Superior temporal gyrus (tissue), 1 donor: Measurements from ENCODE around the gene ADRB1.

ENCODE experiments used
- DNase-seq: peaks from one replicate; pipeline ENCODE4 v3.0.0-alpha.2; 2016; ENCODE audit errors: extremely low spot score

The ADRB1 gene

DNA sequence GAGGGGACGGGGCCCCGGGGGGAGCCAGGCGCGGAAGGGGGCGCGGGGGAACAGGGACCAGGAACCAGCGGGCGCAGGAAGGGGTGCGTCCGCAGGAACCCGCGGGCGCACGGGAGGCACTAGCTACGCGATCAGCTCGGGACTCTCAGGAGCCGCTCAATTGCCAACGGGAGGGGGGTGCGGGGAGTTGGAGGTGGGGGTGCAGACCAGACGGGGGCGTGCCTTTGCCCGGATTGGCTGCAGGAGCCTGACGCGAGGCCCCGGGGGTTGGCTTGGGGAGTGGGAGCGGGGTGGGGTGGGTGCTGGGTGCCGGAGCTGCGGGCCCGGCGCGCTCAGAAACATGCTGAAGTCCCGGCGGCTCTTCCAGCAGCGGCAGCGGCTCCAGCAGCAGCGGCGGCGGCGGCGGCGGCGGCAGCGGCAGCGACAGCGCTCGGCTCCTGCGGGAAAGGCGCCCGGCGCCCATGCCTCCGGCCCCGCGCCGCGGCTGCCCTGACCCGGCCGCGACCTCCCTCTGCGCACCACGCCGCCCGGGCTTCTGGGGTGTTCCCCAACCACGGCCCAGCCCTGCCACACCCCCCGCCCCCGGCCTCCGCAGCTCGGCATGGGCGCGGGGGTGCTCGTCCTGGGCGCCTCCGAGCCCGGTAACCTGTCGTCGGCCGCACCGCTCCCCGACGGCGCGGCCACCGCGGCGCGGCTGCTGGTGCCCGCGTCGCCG lies at the start of gene ADRB1:
Gene ADRB1, plus strand, starts transcription at position 335 of the 715 bp plus-strand sequence. Its CDS starts 267 bp downstream, at position 602.
- DNase-seq = peak; percentile 65

DNA sequence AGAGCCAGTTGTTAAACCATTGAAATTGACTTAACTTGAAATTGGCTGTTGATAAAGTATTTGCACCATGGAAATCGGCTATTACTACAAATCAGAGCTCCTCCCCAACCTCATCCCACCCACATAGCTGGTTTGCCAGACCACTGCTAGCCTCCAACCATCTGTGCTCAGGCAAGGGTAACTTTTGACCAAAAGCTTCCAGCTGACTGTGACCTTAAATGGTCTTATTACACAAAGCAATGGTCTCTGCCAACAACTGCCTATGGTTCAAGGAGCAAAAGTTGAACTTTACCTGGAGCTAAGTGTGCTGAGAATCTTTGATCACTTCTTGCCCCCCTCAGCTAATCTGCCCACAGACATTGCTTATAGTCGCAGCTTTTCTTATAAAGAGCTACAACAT lies 48.5 kb upstream of the ADRB1 start:
- DNase-seq = no peak

DNA sequence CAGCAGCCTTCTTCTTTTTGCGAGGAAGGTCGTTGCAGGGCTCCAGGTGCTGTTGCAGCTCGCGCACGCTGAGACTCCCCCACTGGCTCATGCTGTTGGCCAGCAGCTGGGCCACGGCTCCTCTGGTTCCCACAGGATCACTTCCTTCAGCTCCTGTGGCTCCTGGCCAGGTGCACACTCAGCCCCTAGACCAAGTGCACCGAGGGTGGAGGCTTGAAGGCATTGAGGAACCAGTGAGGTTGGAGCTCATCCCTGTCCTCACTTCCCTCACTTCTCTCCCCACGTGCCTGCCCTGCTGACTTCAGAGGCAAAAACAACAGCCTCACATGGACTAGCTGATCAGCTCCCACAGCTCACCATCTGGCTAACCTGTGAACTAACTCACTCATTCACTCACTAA lies 46.2 kb upstream of the ADRB1 start:
- DNase-seq = no peak

DNA sequence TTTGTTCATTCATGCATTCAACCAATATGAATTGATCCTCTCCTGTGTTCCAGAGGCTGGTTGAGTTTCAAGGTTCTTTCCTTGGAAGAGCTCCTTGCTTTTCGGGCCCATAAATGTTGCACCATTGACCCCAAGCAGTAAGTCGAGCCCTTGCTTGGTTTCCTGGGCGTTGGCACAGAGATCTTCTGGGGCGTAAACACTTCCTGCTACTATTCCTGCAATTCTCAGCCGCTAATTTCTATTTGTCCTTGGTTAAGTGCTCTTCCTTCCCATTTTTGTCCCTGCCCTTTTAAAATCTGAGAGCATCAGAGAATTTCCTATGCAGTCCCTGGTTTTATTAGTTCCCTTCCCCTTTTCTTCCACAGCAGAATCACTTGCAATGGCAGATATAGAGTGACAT lies 44.1 kb upstream of the ADRB1 start:
- no peak for DNase-seq

DNA sequence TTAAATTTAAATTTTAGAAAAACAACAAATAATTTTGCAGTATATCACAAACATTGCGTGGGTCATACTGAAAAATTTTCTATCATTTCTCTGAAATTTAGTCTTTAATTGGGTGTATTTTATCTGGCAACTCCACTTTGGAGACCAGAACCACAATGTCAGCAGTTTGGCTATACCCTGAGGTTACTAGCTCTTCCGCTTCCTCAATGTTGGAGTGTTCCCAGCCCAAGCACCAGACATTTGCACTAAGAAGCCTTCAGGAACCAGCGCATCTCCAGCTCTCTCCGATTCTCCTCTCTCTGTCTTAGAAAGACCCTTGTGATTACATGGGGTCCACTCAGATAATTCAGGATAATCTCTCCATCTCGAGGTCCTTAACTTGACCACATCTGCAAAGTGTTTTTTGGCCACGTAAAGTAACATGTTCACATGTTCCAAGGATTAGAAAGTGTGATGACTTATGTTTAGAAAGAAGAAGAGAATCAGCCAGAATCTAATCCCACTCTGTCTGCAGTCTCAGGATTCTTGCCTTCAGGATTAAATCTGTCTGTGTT lies 43.1 kb upstream of the ADRB1 start:
- no peak for DNase-seq

DNA sequence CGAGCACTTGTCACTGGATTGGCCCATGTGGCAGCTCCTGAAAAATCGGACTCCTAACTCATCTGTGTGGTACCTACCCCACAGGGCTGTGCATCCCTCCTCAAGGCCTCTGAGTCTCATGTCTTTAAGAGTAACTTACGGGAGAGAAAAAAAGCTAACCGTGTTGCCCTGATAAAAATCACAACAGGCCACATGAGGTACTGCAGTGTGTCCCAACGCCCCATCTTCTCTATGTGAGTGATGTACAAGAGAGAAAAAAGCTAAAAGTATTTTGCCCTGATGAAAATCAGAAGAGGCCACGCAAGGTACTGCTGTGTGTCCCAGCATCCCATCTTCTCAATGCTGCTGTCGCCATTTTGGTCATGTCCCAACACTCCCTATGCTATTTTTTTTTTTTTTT lies 41.2 kb upstream of the ADRB1 start:
- DNase-seq = no peak

DNA sequence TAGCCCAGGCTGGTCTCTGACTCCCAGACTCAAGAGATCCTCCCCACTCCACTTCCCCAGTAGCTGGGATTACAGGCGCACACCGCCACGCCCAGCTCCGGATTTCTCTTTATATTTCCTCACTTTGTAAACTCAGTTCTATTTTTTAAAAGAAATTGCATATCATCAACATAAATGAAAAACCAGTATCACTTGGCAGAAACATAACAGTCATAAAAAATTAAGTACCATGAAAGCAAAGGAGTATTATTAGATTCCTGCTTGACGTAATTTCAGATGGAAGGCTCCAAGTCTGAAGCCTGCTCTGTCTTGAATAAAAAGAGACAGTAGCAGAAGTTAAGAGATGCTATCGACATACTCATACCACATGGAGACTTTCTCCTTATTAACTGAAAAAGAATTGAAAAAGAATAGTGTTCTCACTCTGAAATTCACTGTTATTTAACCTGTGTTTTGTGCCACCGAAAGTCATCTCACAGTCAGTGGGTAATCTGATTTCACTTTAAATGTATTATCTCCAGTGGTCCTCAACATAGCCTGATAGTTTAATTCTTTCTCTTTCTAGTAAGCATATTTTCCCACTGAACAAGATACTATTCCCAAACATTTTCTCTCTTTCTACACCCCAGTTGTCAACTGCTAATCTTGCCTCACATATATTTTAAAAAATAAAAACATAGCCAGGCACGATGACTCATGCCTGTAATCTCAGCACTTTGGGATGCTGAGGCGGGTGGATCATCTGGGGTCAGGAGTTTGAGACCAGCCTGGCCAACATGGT lies 40.3 kb upstream of the ADRB1 start:
- DNase-seq = no peak

DNA sequence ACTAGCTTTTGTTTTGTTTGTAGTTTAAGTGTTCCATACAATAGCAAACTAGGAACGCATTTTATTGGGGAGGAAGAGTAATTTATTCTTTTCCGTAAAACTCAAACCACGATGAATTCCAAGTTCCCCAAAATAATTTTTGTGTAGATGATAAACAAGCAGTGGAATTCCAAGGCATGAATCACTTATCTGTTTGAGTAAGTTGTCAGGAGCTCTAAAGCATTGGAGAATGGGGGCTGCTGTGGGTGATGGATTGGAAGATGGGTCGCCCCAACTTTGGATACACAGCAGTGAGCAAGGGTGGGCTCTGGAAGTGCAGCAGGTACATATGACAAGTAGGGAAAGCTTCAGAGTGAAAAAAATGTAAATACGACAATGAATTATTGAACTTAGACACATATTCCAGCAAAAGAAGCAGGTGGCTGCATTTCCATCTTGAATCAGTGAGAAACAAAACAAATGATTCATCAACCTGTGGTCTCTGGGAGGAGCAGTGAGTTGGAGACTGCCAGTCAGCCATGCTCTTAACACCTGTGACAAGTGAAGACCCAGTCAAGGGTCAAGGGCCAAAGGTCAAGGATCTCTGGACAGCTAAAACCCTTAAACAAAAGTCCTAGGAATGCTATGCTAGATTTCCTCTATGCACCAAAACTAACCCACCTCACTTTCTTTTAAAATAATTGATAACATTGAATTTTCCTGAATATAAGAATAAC lies 34.2 kb upstream of the ADRB1 start:
- no peak for DNase-seq

DNA sequence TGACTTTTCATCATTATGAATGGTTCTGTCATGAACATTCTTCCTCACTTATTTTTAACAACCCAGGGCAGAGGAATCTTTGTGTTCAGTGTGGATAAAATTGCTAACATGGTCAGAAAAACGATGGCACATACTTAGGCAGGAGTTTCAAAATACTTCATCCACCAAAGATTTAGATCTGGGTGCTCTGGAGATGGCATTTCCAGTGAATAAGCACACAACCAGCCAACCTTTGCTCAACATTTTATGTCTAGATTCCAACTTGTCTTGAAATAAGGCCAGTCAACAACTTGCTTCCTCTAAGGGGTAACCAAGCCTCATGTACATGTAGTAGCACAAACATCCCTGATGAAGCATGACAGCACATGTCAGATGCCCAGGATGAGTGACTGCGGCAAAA lies 33.4 kb upstream of the ADRB1 start:
- DNase-seq = no peak

DNA sequence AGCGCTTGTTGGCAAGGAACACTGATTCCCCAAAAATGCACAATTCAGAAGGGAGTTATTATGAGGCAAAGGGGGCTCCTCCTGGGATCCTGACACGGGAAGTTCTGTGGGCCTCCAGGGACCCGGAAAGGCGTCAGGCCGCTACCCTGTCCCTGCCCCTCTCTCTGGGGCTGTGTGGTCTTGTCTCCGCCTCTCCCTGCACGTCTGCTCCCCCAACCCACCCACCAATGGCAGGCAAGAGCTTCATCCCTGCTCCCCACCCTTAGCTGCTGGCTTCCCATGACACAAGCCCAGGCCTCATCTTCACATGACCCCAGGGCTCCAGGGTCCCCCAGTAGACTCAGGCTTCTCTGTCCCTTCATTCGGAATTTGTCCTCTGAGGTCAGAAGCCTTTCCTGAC lies 31.0 kb upstream of the ADRB1 start:
- DNase-seq = no peak

DNA sequence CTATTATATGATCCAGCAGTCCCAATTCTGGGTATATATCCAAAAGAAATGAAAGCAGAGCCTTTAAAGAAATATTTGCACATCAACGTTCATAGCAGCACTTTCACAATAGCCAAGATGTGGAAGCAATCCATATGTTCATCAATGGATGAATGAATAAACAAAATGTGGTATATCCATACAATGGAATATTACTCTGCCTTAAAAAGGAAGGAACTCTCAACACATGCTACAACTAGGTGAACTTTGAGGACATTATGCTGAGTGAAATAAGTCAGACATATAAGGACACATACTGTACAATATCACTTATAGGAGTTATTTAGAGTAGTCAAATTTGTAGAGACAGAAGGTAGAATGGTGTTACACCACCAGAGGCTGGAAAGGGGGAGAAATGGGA lies 28.0 kb upstream of the ADRB1 start:
- no peak for DNase-seq

DNA sequence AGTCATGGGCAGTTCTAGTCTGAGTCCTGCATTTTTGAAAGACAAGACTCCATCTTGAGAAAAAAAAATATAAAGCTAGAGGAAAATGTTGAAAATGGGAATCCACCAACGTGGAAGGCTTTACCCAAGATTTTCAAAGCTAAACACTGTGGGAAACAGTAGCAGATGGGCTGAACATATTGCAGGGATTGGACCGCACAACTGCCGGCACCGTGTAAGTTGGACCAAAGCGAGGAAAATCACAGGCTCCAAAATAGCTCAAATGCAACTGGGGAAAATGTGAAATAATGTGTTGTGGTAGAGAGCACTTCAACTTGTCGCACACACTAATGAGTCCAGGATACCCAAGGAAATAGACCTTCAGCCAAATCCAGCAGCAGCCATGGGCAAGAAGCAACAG lies 26.4 kb upstream of the ADRB1 start:
- peak; percentile 74 for DNase-seq

DNA sequence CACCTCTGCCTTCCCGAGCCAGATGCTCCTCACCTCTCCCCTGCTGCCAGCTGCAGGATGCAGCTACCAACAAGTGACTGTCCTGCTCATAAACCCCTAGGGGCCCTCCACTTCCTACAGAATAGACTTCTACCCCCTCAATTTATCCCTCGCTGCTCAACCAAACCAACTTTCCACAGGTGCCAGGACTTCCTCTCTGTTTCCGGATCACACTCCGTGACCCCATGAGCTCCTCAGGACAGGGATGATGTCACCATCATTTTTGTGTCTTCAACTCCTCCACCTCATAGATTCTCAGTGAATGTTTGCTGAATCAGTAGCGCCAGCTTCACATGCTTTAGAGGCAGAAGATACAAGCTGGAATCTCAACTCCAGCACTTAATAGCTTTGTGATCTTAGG lies 25.8 kb upstream of the ADRB1 start:
- DNase-seq = no peak

DNA sequence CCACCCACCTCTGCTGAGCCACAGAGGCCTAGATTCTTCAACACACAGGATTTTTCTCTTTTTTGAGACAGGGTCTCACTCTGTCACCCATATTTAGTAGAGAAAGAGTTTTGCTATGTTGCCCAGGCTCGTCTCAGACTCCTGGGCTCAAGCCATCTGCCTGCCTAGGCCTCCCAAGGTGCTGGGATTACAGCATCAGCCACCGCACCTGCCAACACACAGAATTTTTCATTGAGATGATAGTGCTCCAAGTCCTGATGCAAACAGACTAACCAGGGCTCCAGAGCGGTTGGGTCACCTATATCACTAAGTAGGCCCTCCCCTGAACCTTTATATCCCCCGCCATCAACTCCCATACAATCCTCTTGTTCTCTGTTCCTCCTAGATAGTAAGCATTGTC lies 24.4 kb upstream of the ADRB1 start:
- no peak for DNase-seq

DNA sequence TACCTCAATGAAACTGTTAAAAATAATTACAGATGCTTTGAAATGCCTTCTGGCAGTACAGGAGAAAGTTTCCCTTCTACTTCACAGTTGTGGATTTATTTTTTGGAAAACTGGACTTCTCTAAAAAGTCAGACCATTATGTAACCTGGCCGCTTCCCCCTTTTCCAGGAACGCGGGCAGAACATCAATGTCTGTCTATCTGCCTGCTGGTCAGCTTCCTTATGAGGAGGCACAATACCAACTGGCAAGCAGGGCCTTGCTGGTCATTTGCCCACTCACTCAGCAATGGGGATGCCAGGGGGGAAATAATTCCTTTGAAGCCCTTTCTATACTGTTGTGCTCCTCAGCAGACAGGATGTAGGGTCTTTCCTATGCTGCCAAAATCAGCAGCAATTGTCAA lies 22.5 kb upstream of the ADRB1 start:
- DNase-seq = no peak

DNA sequence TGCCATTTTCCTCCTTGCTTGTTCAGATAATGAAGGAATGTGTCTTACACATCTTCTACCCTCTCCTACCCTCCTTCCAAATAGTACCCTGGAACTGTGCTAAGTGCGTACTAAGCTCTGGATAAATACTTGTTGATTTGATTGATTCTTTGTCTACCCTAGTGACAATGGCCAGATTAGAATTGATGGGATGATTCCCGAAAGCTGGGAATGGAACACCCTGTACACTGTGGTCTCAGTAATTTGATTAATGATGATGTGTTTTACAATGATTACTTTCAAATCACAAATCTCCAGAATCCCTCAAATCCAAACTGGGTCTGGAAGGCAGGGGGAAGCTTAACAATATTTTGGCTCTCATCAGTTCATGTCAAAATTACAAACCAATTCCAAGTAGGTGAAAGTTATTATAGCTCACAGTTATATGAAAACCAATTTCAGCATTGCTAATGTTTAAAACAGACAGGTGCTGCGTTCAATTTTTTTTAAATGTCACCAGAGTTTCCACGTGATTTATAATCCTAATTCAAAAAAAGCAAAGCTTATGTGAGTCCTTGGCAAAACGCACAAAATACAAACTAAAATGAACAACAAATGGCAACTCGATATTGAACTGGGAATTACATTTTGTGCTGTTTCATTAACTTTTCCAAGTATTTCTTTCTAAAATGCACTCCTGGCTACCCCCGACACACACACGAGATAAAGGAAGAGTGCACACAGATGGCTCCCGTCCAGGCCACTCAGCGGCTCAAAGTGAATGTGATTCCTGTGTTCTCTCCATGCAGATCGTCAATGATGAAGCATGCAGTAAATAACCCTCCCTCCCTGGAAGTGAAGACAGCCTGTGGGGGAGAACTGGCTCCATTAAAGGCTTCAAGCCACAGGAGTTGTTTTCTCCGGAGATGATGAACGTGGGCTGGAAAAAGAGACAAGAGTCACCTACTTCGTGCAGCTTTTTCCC lies 21.7 kb upstream of the ADRB1 start:
- no peak for DNase-seq

DNA sequence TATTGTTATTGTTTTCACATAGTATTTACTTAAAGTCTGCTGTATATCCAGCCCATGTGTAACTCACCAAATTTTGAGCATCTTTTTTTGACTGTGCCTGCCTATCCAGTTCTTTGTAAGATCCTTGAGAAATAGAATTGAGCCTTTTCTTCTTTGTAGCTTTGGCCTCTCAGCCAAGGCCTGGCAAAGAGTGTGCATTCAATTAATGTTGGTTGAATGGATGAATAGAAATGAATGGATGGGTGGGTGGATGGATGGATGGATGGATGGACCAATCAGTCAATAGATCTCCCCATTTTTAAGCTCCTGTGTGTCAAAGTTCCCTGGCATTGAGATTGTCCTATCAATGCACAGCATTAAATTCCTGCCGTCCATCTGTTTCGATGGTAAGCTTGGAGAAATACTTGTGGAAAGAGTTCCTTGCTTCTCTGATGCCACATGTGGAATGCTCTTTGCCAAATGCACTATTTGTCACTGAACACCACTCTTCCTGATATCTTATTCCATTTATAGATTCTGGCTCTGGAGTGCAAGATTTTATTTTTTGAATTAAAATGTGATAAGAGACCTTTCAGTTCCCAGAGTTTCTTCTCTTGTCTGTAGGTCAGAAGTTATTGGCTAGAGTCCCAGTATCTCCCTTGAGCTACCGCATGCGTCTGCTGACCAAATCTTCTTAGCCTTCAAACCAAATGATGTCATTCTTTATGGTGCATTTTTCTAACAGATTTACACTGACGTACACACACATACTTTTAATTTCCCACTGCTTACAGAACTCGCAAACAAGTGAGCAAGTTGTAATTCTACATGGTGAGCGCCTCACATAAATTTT lies 20.7 kb upstream of the ADRB1 start:
- no peak for DNase-seq

DNA sequence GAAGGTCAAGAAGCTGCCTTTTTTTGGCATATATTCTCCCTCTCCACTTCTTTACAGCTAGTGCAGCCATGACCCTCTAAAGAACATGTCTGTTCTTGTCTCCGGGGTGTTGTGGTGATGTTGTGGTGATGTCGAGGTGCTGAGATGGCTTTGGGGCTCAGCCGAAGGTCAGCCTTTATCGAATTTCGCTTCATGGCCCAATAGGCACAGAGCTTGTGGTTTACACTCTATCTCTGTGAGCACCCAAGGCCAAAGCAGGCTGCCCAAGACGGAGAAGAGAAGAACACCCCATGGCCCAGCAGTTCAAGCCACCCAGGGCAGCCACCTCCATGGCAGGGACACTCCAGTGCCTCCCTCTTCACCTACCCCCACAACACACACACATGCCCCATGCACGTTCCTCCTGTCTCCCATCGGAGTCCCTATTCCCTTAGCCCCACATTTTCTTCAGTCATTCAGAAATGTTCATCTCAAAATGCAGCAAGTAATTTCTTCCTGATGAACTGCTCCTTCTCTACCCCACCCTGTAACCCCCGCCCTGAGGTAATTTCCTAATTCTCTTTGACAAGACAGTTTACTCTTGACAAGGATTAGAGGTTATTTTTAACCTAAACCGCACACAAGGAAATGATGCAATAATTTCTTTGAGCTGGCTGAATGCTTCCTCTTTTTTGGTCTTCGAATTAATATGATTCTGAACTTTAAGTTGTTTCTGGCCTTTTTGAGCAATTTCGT lies 18.6 kb upstream of the ADRB1 start:
- DNase-seq = no peak

DNA sequence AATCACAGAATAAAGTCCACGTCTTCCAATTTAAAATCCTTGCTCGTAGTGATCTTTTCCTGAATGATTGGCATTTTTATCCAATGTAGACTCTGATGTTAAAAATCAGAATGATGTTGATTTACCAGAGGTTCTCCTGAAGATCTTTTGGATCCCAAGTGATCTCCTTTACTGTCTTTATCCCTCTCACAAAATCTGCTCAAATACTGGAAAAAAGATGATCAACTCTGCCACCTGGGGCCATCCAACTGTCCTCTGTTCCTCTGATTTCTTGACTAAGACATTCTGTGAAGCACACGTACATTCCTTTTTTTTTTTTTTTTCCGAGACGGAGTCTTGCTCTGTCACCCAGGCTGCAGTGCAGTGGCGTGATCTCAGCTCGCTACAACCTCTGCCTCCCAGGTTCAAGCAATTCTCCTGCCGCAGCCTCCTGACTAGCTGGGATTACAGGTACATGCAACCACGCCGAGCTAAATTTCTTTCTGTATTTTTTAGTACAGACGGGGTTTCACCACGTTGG lies 18.0 kb upstream of the ADRB1 start:
- DNase-seq = no peak
